HuH-7 (cell line): ENCODE data around the gene CTPS2.
"Not testable (repeated sequence)": the region's sequence is repeated elsewhere in the genome, so short reads cannot be mapped to it uniquely, and the experiment has no call there.

Experiments used
- DNase-seq: peaks from one replicate; pipeline ENCODE4 v3.0.0; 2011; ENCODE audit warnings: low spot score

The CTPS2 gene

GRCh38 chrX:16712548-16713155 is at the start of gene CTPS2:
Gene CTPS2, minus strand, starts transcription at chrX:16712669. Its CDS starts 9,767 bp downstream, at chrX:16702902.
- peak; percentile 62 for DNase-seq

- not testable (repeated sequence) for DNase-seq
Measured at GRCh38 chrX:16761500-16761899, 49.0 kb upstream of the CTPS2 start.

GRCh38 chrX:16756724-16757123 is 44.3 kb upstream of the CTPS2 start:
- no peak for DNase-seq

GRCh38 chrX:16754019-16754418 is 41.5 kb upstream of the CTPS2 start:
- no peak for DNase-seq

GRCh38 chrX:16750136-16750535 is 37.7 kb upstream of the CTPS2 start:
- no peak for DNase-seq

- no peak for DNase-seq
Measured at GRCh38 chrX:16748425-16748824, 36.0 kb upstream of the CTPS2 start.

- no peak for DNase-seq
Measured at GRCh38 chrX:16745659-16746058, 33.2 kb upstream of the CTPS2 start.

- DNase-seq = no peak
Measured at GRCh38 chrX:16745102-16745501, 32.6 kb upstream of the CTPS2 start.

GRCh38 chrX:16743604-16744325 is 31.3 kb upstream of the CTPS2 start:
- DNase-seq = no peak

GRCh38 chrX:16739574-16739973 is 27.1 kb upstream of the CTPS2 start:
- DNase-seq = peak; percentile 25

GRCh38 chrX:16737024-16737423 is 24.6 kb upstream of the CTPS2 start:
- DNase-seq = no peak

- DNase-seq = no peak
Measured at GRCh38 chrX:16733013-16733412, 20.5 kb upstream of the CTPS2 start.

GRCh38 chrX:16730450-16730849 is 18.0 kb upstream of the CTPS2 start:
- no peak for DNase-seq

GRCh38 chrX:16727637-16728036 is 15.2 kb upstream of the CTPS2 start:
- no peak for DNase-seq

GRCh38 chrX:16726347-16726988 is 14.0 kb upstream of the CTPS2 start:
- not testable (repeated sequence) for DNase-seq

- DNase-seq = no peak
Measured at GRCh38 chrX:16725072-16725471, 12.6 kb upstream of the CTPS2 start.

GRCh38 chrX:16722481-16722880 is 10.0 kb upstream of the CTPS2 start:
- DNase-seq = no peak

- DNase-seq = peak; percentile 68
Measured at GRCh38 chrX:16719334-16720084, 7.0 kb upstream of the CTPS2 start, which contains the start of gene SYAP1. Gene SYAP1, plus strand, starts transcription at chrX:16719612. Its CDS starts 113 bp downstream, at chrX:16719725.

- DNase-seq = no peak
Measured at GRCh38 chrX:16718824-16719333, 6.4 kb upstream of the CTPS2 start.

- DNase-seq = not testable (repeated sequence)
Measured at GRCh38 chrX:16716451-16716850, 4.0 kb upstream of the CTPS2 start.

GRCh38 chrX:16715638-16716037 is 3.2 kb upstream of the CTPS2 start:
- DNase-seq = not testable (repeated sequence)

- DNase-seq = no peak
Measured at GRCh38 chrX:16714504-16714903, 2.0 kb upstream of the CTPS2 start.
